Ovary (tissue), 9 donors: ENCODE measurements around the gene GAB3. TPM values are rescaled to one million over a fixed set of nuclear protein-coding genes. Genes with fewer than 3 reads are reported as not detected.

ENCODE experiments used
- DNase-seq, 5 donors: peaks; one replicate each; pipeline ENCODE4 v3.0.0-alpha.2; 2019 to 2020
- H3K27ac ChIP-seq, 2 donors: fragments of 200-600 bp; one replicate each; pipeline versions ENCODE4 v1.5.1 to v1.8.0; 2019 to 2022
- H3K27me3 ChIP-seq: fragments of 200-600 bp; one replicate; pipeline ENCODE4 v1.8.0; 2022
- H3K36me3 ChIP-seq: fragments of 200-600 bp; sonication (generic); one replicate; pipeline ENCODE4 v1.5.1; 2019
- H3K4me1 ChIP-seq: one replicate; pipeline ENCODE4 v1.8.1; 2013; ENCODE audit warnings: mild to moderate bottlenecking, moderate library complexity; ENCODE audit not compliant: insufficient read depth
- H3K4me3 ChIP-seq: fragments of 200-600 bp; sonication (generic); one replicate; pipeline ENCODE4 v1.5.1; 2017
- H3K9me3 ChIP-seq, 2 donors: fragments of 200-600 bp in 1 of 2; sonication (generic) in 1 of 2; one replicate each; pipeline versions ENCODE4 v1.5.1 to v1.8.1; 2013 to 2019; ENCODE audit warnings: mild to moderate bottlenecking in 1 of 2, moderate library complexity in 1 of 2
- CTCF ChIP-seq, 3 donors: fragments of 450-650 bp in 2 of 3; fragments of 200-600 bp in 1 of 3; IDR thresholded peaks; one replicate each; pipeline versions ENCODE4 v1.5.1 to v1.8.0; 2016 to 2022; ENCODE audit warnings: antibody characterized with exemption in 3 of 3, mild to moderate bottlenecking in 1 of 3
- EP300 ChIP-seq: sonication (generic); formaldehyde crosslinking; IDR thresholded peaks from one replicate; pipeline ENCODE4 v1.6.1; 2017; ENCODE audit warnings: antibody characterized with exemption
- POLR2A ChIP-seq: fragments of 450-650 bp; IDR thresholded peaks from one replicate; pipeline ENCODE4 v1.6.1; 2017; ENCODE audit warnings: antibody characterized with exemption, mild to moderate bottlenecking, moderate library complexity
- WGBS, 3 donors: extraction: QIAGEN DNeasy Blood & Tissue Kit in 1 of 3; methylation state at CpG; one replicate each; pipeline versions ENCODE4 v1.1.5 to v1.1.7; 2013 to 2017; 5-methylcytosine and 5-hydroxymethylcytosine counted together
- intact Hi-C, 4 donors: fragments of 100-400 bp; cut with DNase I; formaldehyde crosslinking; loops; one replicate each; pipeline versions ENCODE4 v1.11.0 to v1.15.1; 2022 to 2023
- polyA plus RNA-seq, 2 donors: library from polyadenylated mRNA; stranded (reverse); fragments of 200-250 nt in 1 of 2; fragments of 350-450 nt in 1 of 2; fragmentation: Illumina TruSeq in 1 of 2; extraction: RNeasy Lipid Tissue Mini Kit (QIAGEN cat#74804) in 1 of 2; gene quantifications; one replicate each; pipeline ENCODE4 v1.2.3, GENCODE V29; 2013 to 2014
- total RNA-seq, 7 donors: library from RNA; depleted of rRNA in 2 of 7; stranded (reverse); fragments of >200 nt in 2 of 7; fragmentation: NEBNext Ultra II Directional in 3 of 7; extraction: Animal tissue kit (Norgen Biotek cat#: 25700) in 3 of 7; gene quantifications; one replicate each; pipeline versions ENCODE4 v1.1.0 to v1.2.4, GENCODE V29; 2016 to 2023
- donor health status: DM: no; HTN: no; CAD: no; lungs with moderate emphysema.
- donor health status: DM: no; HTN: no; CAD: no.
- donor health status: Bipolar disorder and iron deficiency.
- donor health status: DM: yes; HTN: yes; CAD: no.
- donor health status: DM: no; HTN: no; CAD: no.
- donor health status: DM: yes; HTN: yes; CAD: no.

The GAB3 gene
- total and polyA plus RNA-seq, 9 donors = 0.68 to 4.0 (median 1.1) TPM

- no peak for DNase-seq
- H3K9me3 ChIP-seq = no peaks in the 10 kb centered on the region
- H3K36me3 ChIP-seq = no peaks in the 10 kb centered on the region
- TF ChIP-seq POLR2A (no peak), EP300 (no peak), CTCF (IDR thresholded peaks at IDR 0.05) (no peak)
- 75 to 84% (median 84%) methylated on average over 13 of the region's 13 CpGs for WGBS, 3 donors
- no peaks in the 10 kb centered on the region for H3K27me3 ChIP-seq
- H3K4me3 ChIP-seq = no peak overlapping the region
- no peaks in the 10 kb centered on the region for H3K4me1 ChIP-seq
- H3K27ac ChIP-seq = no peak overlapping the region
- intact Hi-C loops = no loop called here
These were observed 33.5 kb upstream of the GAB3 start for GRCh38 chrX:154784149-154784995.

GRCh38 chrX:154780968-154781367, 30.1 kb upstream of the GAB3 start:
- WGBS, 3 donors = 82 to 90% (median 89%) methylated on average over 9 of the region's 9 CpGs
- Histone ChIP-seq H3K4me3 (no peak overlapping the region), H3K36me3 (no peaks in the 10 kb centered on the region), H3K27me3 (no peaks in the 10 kb centered on the region), H3K4me1 (no peaks in the 10 kb centered on the region), H3K9me3 (no peaks in the 10 kb centered on the region), H3K27ac (no peak overlapping the region)
- TF ChIP-seq CTCF (IDR thresholded peaks at IDR 0.05) (no peak), POLR2A (no peak), EP300 (no peak)
- intact Hi-C loops = no loop called here
- no peak for DNase-seq

- H3K4me1 ChIP-seq = no peaks in the 10 kb centered on the region
- intact Hi-C loops = no loop called here
- H3K9me3 ChIP-seq = no peaks in the 10 kb centered on the region
- no peaks in the 10 kb centered on the region for H3K27me3 ChIP-seq
- 88 to 93% (median 91%) methylated on average over 4 of the region's 4 CpGs for WGBS, 3 donors
- H3K27ac ChIP-seq = no peak overlapping the region
- H3K36me3 ChIP-seq = no peaks in the 10 kb centered on the region
- TF ChIP-seq POLR2A (no peak), EP300 (no peak), CTCF (IDR thresholded peaks at IDR 0.05) (no peak)
- H3K4me3 ChIP-seq = no peak overlapping the region
- no peak for DNase-seq
These were observed 28.4 kb upstream of the GAB3 start for GRCh38 chrX:154779261-154779660.

GRCh38 chrX:154776753-154777152, 25.9 kb upstream of the GAB3 start:
- Histone ChIP-seq H3K27ac (no peak overlapping the region), H3K9me3 (no peaks in the 10 kb centered on the region), H3K4me1 (no peaks in the 10 kb centered on the region), H3K36me3 (no peaks in the 10 kb centered on the region), H3K4me3 (no peak overlapping the region), H3K27me3 (no peaks in the 10 kb centered on the region)
- intact Hi-C loops = no loop called here
- DNase-seq = no peak
- TF ChIP-seq POLR2A (no peak), EP300 (no peak), CTCF (IDR thresholded peaks at IDR 0.05) (no peak)
- 68 to 88% (median 70%) methylated on average over 2 of the region's 2 CpGs for WGBS, 3 donors
